Kasumi-1 (cell line): Measurements from ENCODE around the gene PCCA.
"Not testable (repeated sequence)": the region's sequence is repeated elsewhere in the genome, so short reads cannot be mapped to it uniquely, and the experiment has no call there.

Source experiments
- DNase-seq, 2 experiments: peaks; one replicate each; lab custom pipeline; 2025; lab: John Stamatoyannopoulos, UW

Gene PCCA

GRCh38 chr13:100361504-100361903, 272.6 kb downstream of the PCCA start:
- no peak for DNase-seq

GRCh38 chr13:100362371-100362770, 273.5 kb downstream of the PCCA start:
- no peak for DNase-seq

GRCh38 chr13:100362781-100363180, 273.9 kb downstream of the PCCA start:
- DNase-seq = no peak

GRCh38 chr13:100363285-100363711, 274.4 kb downstream of the PCCA start:
- DNase-seq = no peak

GRCh38 chr13:100363874-100364273, 275.0 kb downstream of the PCCA start:
- no peak for DNase-seq

- no peak for DNase-seq
Observed at GRCh38 chr13:100364591-100364990, 275.7 kb downstream of the PCCA start.

- DNase-seq = no peak
Observed at GRCh38 chr13:100365680-100366079, 276.8 kb downstream of the PCCA start.

GRCh38 chr13:100378533-100378932, 289.6 kb downstream of the PCCA start:
- DNase-seq = no peak

- no peak for DNase-seq
Observed at GRCh38 chr13:100381595-100382224, 292.8 kb downstream of the PCCA start.

- peak; percentile 41 to 47 for DNase-seq
Observed at GRCh38 chr13:100382785-100383184, 293.9 kb downstream of the PCCA start.

GRCh38 chr13:100387416-100387815, 298.5 kb downstream of the PCCA start:
- no peak for DNase-seq

GRCh38 chr13:100388150-100388549, 299.3 kb downstream of the PCCA start:
- DNase-seq = not testable (repeated sequence)

- DNase-seq = peak; percentile 5 to 13
Observed at GRCh38 chr13:100388923-100389322, 300.0 kb downstream of the PCCA start.

- peak; percentile 18 to 24 for DNase-seq
Observed at GRCh38 chr13:100389617-100390016, 300.7 kb downstream of the PCCA start.

- peak; percentile 72 to 73 for DNase-seq
Observed at GRCh38 chr13:100392709-100393630, 304.1 kb downstream of the PCCA start.

- no peak for DNase-seq
Observed at GRCh38 chr13:100394005-100394695, 305.3 kb downstream of the PCCA start.

GRCh38 chr13:100395698-100396373, 306.9 kb downstream of the PCCA start:
- no peak for DNase-seq

GRCh38 chr13:100396776-100397175, 307.9 kb downstream of the PCCA start:
- DNase-seq = no peak

- no peak for DNase-seq
Observed at GRCh38 chr13:100397627-100398026, 308.7 kb downstream of the PCCA start.

GRCh38 chr13:100398360-100398759, 309.5 kb downstream of the PCCA start:
- DNase-seq = no peak

GRCh38 chr13:100399455-100399854, 310.6 kb downstream of the PCCA start:
- DNase-seq = no peak

- DNase-seq = no peak
Observed at GRCh38 chr13:100403675-100404074, 314.8 kb downstream of the PCCA start.
